Esophagus muscularis mucosa (tissue), 3 donors: Measurements from ENCODE around the gene TOR4A.

Experiments used
- CTCF ChIP-seq, 3 experiments: fragments of 200-600 bp in 2 of 3; fragments of 450-650 bp in 1 of 3; sonication (generic) in 2 of 3; IDR thresholded peaks; one replicate each; pipeline ENCODE4 v1.5.1; 2017 to 2019; ENCODE audit warnings: antibody characterized with exemption in 3 of 3, mild to moderate bottlenecking in 2 of 3, moderate library complexity in 1 of 3
- POLR2A ChIP-seq: fragments of 450-650 bp; IDR thresholded peaks from one replicate; pipeline ENCODE4 v1.6.1; 2017; ENCODE audit warnings: antibody characterized with exemption, moderate library complexity, mild to moderate bottlenecking, low read depth

GRCh38 chr9:137305798-137306065, 28.2 kb downstream of the TOR4A start:
- TF ChIP-seq POLR2A (no peak), CTCF (IDR thresholded peaks at IDR 0.05) (no peak)
